ENCODE data around the gene CCDC183.

GRCh38 chr9:136828474-136829140 lies 32.5 kb downstream of the CCDC183 start:
- no peak for TF ChIP-seq POLR2A (IDR thresholded peaks at IDR 0.05)
- TF ChIP-seq, protein P1, sequence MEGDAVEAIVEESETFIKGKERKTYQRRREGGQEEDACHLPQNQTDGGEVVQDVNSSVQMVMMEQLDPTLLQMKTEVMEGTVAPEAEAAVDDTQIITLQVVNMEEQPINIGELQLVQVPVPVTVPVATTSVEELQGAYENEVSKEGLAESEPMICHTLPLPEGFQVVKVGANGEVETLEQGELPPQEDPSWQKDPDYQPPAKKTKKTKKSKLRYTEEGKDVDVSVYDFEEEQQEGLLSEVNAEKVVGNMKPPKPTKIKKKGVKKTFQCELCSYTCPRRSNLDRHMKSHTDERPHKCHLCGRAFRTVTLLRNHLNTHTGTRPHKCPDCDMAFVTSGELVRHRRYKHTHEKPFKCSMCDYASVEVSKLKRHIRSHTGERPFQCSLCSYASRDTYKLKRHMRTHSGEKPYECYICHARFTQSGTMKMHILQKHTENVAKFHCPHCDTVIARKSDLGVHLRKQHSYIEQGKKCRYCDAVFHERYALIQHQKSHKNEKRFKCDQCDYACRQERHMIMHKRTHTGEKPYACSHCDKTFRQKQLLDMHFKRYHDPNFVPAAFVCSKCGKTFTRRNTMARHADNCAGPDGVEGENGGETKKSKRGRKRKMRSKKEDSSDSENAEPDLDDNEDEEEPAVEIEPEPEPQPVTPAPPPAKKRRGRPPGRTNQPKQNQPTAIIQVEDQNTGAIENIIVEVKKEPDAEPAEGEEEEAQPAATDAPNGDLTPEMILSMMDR (IDR thresholded peaks at IDR 0.05): no peak

Measured in body of pancreas (tissue), 4 donors.